GM10248 (cell line): ENCODE measurements around the gene AFG1L.
A peak's percentile ranks its signal among the peaks of the same experiment; 100 is the strongest.
"Not testable (repeated sequence)": the region's sequence is repeated elsewhere in the genome, so short reads cannot be mapped to it uniquely, and the experiment has no call there.

Experiments used
- CTCF ChIA-PET: fragments of 300-600 bp; sonication (Branson Sonifier 250); formaldehyde crosslinking; extraction: SDS; loops from one replicate; lab custom pipeline; 2021; ENCODE audit warnings: antibody characterized with exemption; lab: Yijun Ruan, JAX
- POLR2A ChIA-PET: fragments of 350-650 bp; sonication (Branson Sonifier 250); formaldehyde crosslinking; extraction: SDS; loops from one replicate; lab custom pipeline; 2020; ENCODE audit warnings: antibody characterized with exemption; lab: Yijun Ruan, JAX
- DNase-seq: peaks from one replicate; pipeline ENCODE4 v3.0.0; 2012; ENCODE audit errors: extremely low spot score
- TF ChIP-seq, protein P1 (sequence below): IDR thresholded peaks from 2 replicates; pipeline ENCODE4 v1.5.1; 2012; ENCODE audit warnings: mild to moderate bottlenecking, low read depth; ENCODE audit errors: extremely low read depth, missing control alignments, control extremely low read depth

The AFG1L gene

DNA sequence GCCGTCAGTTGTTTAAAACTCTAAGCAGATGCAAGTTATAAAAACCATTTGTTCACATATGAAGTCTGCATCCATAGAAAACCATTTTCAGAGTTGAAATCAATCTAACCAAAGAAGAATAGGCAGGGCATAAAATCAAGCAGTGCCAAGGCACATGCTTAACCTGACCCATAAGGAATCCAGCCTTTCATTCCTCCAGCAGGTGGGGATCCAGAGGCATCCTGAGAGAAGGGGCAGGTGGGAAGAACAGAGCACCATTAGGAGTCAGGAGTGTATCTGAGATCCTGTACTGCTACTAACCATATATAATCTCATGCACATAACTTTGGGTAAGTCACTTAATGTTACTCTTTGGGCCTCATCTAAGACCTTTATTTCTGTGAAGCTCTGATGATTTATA, 236.5 kb downstream of the AFG1L start:
- CTCF ChIA-PET: interaction anchor here (3.9 kb wide), 1 partner anchor 10 kb away, joined by 16 read pairs; no protein-coding TSS in a partner anchor
- TF ChIP-seq, protein P1, sequence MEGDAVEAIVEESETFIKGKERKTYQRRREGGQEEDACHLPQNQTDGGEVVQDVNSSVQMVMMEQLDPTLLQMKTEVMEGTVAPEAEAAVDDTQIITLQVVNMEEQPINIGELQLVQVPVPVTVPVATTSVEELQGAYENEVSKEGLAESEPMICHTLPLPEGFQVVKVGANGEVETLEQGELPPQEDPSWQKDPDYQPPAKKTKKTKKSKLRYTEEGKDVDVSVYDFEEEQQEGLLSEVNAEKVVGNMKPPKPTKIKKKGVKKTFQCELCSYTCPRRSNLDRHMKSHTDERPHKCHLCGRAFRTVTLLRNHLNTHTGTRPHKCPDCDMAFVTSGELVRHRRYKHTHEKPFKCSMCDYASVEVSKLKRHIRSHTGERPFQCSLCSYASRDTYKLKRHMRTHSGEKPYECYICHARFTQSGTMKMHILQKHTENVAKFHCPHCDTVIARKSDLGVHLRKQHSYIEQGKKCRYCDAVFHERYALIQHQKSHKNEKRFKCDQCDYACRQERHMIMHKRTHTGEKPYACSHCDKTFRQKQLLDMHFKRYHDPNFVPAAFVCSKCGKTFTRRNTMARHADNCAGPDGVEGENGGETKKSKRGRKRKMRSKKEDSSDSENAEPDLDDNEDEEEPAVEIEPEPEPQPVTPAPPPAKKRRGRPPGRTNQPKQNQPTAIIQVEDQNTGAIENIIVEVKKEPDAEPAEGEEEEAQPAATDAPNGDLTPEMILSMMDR: no peak
- POLR2A ChIA-PET: no interaction called here
- no peak for DNase-seq

DNA sequence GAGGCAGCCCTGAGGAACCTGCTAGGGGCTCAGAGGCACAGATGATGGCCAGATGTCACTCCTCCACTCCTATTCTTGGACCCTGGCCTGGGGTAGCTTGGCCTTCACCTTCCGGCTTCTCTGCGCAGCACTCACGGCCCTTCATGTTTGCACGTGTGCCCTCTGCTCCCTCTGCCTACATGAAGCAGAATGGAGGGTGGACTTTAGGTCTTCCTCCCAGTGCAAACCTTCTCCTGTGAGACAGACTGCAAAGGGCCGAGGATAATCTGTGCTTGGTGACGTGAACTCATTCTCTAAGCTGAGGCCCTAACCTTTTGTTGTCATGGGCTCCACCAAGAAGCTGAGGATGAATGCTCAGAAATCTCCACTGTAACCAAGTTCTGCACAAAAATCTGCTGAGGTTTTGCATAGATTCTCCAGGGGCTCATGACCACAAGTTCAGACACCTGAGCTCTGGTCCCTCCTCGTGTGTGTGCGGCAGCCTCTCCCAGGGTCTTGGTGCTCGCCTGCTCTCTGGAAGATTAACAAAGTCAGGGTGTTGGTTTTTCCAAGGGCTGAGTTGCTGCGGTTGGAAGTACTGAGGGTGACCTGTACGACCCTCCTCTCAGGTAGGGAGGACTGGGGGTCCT, 240.4 kb downstream of the AFG1L start:
- ChIA-PET POLR2A (no interaction called here), CTCF (interaction anchor here (1.0 to 1.7 kb wide), 4 partner anchors 8 to 358 kb away, joined by 3 to 5 read pairs (median 3); no protein-coding TSS in a partner anchor)
- no peak for DNase-seq
- TF ChIP-seq, protein P1: no peak

DNA sequence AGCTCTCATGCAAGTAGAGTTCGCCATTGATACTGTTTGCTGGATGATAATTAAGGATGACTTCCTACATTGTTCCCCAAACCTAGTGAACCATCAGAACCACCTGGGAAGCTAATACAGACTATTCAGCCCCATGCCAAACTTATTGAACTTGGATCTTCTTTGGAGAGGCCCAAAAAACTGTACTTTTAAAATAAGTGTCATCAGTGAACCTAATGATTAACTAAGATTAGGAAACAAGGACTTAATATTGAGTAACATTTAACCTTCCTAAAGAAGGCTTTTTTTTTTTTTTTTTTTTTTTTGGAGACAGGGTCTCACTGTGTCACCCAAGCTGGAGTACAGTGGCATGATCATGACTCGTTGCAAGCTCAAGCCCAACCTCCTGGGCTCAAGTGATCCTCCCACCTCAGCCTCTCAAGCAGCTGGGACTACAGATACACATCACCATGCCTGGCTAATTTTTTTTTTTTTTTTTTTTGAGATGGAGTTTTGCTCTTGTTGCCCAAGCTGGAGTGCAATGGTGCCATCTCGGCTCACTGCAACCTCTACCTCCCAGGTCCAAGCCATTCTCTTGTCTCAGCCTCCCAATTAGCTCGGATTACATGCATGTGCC, 241.2 kb downstream of the AFG1L start:
- POLR2A ChIA-PET: interaction anchor here (0.7 kb wide), 1 partner anchor 782 kb away, joined by 7 read pairs; no protein-coding TSS in a partner anchor
- CTCF ChIA-PET: interaction anchor here (1.2 to 1.7 kb wide), 2 partner anchors 8 to 9 kb away, joined by 3 to 5 read pairs; no protein-coding TSS in a partner anchor
- not testable (repeated sequence) for DNase-seq

DNA sequence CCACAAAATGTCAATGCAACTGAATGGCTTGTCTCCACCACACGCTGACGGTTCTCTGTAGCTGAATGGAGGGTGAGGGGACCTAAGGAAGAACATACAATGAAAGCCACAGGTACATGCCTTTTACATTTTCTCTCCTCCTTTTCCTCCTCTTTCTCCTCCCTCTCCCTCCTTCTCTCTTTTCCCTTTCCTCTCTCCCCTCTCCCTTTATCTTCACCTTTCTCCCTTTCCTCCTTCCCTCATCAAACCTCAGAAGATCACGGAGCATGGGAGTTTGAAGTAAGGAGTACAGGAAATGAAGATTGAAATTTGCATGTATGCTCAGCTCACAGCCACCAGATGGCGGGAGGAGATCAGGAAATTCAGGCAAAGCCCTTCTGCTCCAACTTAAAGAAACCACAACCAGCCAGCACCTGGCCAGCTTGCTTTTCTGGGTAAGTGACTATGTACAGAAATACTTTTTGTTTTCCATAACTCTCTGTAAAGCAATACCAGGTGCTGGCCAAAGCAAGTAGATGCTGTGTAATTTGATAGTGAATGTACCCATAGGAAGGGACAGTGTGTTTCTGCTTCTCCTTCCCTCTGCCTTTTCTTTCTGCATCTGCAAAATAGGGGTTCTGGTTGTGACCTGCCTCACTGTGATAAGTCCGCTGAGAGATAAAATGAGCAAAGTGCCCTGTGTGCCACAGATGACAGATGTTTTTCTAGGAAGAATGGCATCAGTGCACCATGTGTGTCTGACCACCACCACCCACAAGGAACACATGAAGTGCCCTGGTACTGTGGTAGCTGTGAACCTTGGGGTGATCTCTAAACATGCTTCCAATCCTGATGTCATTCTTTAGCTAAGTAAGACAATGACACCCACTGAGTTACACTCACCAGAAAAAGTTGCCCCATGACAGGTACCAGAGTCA, 247.2 kb downstream of the AFG1L start:
- POLR2A ChIA-PET: no interaction called here

DNA sequence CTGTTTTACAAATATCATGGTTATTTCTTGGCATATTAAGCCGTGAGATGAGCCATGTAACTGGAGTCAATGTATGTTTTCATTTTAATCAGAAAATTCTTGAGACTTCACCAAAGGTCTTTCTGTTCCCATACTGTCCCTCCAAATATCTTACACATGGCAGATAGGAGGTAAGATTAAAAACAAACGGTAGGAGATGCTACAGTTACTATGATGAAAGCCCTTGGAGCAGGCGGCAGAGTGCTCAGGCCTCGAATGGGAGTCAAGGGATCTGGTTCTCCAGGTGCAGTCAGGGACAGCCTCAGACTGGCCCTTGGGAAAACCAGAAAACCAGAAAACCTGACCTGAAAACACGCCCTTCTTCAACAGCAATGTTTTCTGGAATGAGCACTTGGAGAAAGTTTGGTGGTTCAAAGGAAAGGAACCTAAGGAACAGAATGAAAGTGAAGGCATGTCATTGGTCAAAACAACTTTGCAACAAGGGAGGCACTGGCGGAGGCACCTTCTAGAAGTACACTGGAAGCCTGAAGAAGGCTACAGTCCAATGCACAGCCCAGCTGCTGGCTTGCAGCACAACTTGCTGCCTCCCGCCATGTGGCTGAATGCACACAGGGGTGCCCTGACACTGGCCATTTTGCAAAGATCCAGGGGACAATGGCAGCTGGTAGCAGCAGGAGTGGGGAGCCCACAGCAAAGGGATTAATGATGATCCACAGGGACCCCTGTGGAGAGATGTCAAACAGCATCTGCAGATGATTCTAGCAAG, 248.5 kb downstream of the AFG1L start:
- POLR2A ChIA-PET: no interaction called here
- CTCF ChIA-PET: interaction anchor here (1.1 to 4.7 kb wide), 17 partner anchors 8 to 841 kb away, joined by 3 to 53 read pairs (median 12); no protein-coding TSS in a partner anchor
- DNase-seq: no peak
- TF ChIP-seq, protein P1: no peak

More for the DNA sequence above, 247.2 kb downstream of the AFG1L start:
- TF ChIP-seq, protein P1: peak; percentile 85
- CTCF ChIA-PET: interaction anchor here (0.7 to 4.7 kb wide), 32 partner anchors 10 to 842 kb away, joined by 3 to 53 read pairs (median 4); partner anchors contain the start of gene ARMC2
- peak; percentile 61 for DNase-seq

DNA sequence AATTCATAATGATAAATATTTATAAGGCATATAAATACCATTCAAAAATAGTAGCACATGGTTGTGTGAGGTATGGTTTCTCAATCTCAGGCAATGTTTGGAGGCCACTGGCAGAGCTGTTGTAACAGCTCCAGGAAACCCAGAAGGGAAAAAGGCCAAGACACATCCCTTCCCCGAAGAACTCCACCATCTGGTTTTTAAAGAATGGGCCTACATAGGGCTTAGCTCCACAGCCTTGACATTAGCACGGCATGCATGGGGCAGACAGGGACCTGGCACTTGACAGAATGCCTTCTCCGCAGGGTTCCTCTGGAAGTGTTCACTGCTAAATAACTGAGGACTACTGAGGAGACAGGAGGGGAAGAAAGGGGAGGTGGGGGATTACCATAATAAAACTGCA, 249.8 kb downstream of the AFG1L start:
- TF ChIP-seq, protein P1: no peak
- ChIA-PET POLR2A (no interaction called here), CTCF (interaction anchor here (1.1 to 4.7 kb wide), 4 partner anchors 9 to 528 kb away, joined by 3 to 37 read pairs (median 6); no protein-coding TSS in a partner anchor)
- no peak for DNase-seq
